Prostate gland (tissue), 2 donors: Measurements from ENCODE around the gene TAS1R3. TPM values are rescaled to one million over a fixed set of nuclear protein-coding genes. Genes with fewer than 3 reads are reported as not detected.

ENCODE experiments used
- DNase-seq: peaks from one replicate; pipeline ENCODE4 v3.0.0-alpha.2; 2019; ENCODE audit warnings: low spot score
- H3K27ac ChIP-seq, 2 donors: fragments of 200-600 bp; sonication (generic); 2 replicates each; pipeline ENCODE4 v1.5.1; 2017 to 2019
- H3K27me3 ChIP-seq: fragments of 200-600 bp; sonication (generic); replicated peaks from 2 replicates; pipeline ENCODE4 v1.5.1; 2019; ENCODE audit not compliant: insufficient read depth
- H3K36me3 ChIP-seq, 2 donors: fragments of 200-600 bp; sonication (generic); 1 replicate in 1 of 2; 2 replicates in 1 of 2; pipeline versions ENCODE4 v1.5.1 to v1.8.1; 2017 to 2019
- H3K4me1 ChIP-seq: fragments of 200-600 bp; sonication (generic); replicated peaks from 2 replicates; pipeline ENCODE4 v1.5.1; 2019
- H3K4me3 ChIP-seq, 2 donors: fragments of 200-600 bp; sonication (generic); 2 replicates each; pipeline ENCODE4 v1.5.1; 2017 to 2019
- H3K9me3 ChIP-seq: fragments of 200-600 bp; sonication (generic); 2 replicates; pipeline ENCODE4 v1.5.1; 2017
- POLR2A ChIP-seq: fragments of 450-650 bp; IDR thresholded peaks from one replicate; pipeline ENCODE4 v1.6.1; 2016; ENCODE audit warnings: antibody characterized with exemption, mild to moderate bottlenecking
- POLR2AphosphoS5 ChIP-seq: sonication (generic); formaldehyde crosslinking; IDR thresholded peaks from one replicate; pipeline ENCODE4 v1.6.1; 2017; ENCODE audit warnings: antibody characterized with exemption
- WGBS: methylation state at CpG from one replicate; pipeline ENCODE4 v1.1.5; 2018; 5-methylcytosine and 5-hydroxymethylcytosine counted together
- intact Hi-C: fragments of 100-400 bp; cut with DNase I; formaldehyde crosslinking; loops from one replicate; pipeline ENCODE4 v1.14.2; 2022
- total RNA-seq, 2 donors: library from RNA; depleted of rRNA; stranded (reverse); fragments of >200 nt; gene quantifications; one replicate each; pipeline ENCODE4 v1.1.0, GENCODE V29; 2016
- TF ChIP-seq, protein P1 (sequence below), 4 experiments: fragments of 200-600 bp in 2 of 4; fragments of 450-650 bp in 2 of 4; sonication (generic) in 2 of 4; IDR thresholded peaks; 1 replicate in 3 of 4; 2 replicates in 1 of 4; pipeline ENCODE4 v1.5.1; 2016 to 2019; ENCODE audit warnings: antibody characterized with exemption in 4 of 4, mild to moderate bottlenecking in 2 of 4, moderate library complexity in 2 of 4

Gene TAS1R3
- total RNA-seq, 2 donors from 2014 or later = 0.80 TPM; not detected in 1

DNA sequence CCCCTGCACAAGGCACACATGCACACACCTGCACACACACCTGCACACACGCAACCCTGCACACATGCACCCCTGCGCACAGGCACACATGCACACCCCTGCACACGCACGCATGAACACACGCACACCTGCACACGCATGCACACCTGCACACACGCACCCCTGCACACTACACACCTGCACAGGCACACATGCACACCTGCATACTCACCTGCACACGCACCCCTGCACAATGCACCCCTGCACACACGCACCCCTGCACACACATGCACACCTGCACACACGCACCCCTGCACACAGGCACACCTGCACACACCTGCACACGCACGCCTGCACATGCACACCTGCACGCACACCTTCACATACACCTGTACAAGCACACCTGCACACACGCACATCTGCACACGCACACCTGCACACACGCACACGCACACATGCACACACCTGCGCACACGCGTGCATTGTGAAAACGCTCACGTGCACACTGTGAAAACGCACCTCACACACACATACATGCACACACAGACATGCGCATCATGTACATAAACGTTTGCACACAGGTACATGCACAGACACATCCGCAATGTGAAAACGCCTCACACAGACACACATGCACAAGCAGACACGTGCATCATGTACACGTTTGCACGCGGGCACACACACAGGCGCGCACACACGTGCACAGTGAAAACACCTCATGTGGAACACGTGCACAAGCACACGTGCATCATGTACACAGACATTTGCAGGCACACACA lies 9.9 kb downstream of the TAS1R3 start:
- WGBS = 93% methylated on average over 36 of the region's 36 CpGs
- TF ChIP-seq, protein P1, sequence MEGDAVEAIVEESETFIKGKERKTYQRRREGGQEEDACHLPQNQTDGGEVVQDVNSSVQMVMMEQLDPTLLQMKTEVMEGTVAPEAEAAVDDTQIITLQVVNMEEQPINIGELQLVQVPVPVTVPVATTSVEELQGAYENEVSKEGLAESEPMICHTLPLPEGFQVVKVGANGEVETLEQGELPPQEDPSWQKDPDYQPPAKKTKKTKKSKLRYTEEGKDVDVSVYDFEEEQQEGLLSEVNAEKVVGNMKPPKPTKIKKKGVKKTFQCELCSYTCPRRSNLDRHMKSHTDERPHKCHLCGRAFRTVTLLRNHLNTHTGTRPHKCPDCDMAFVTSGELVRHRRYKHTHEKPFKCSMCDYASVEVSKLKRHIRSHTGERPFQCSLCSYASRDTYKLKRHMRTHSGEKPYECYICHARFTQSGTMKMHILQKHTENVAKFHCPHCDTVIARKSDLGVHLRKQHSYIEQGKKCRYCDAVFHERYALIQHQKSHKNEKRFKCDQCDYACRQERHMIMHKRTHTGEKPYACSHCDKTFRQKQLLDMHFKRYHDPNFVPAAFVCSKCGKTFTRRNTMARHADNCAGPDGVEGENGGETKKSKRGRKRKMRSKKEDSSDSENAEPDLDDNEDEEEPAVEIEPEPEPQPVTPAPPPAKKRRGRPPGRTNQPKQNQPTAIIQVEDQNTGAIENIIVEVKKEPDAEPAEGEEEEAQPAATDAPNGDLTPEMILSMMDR (IDR thresholded peaks at IDR 0.05) = no peak
- TF ChIP-seq POLR2A = no peak
- peaks cover 2% of the 10 kb centered on the region for H3K4me1 ChIP-seq
- intact Hi-C loops = no loop called here
- no peak for DNase-seq
- H3K27ac ChIP-seq = no peak overlapping the region
- no peak overlapping the region for H3K4me3 ChIP-seq
- H3K9me3 ChIP-seq = no peaks in the 10 kb centered on the region
- H3K36me3 ChIP-seq = peaks cover 0 to 11% of the 10 kb centered on the region in 2 donors
- H3K27me3 ChIP-seq = no peaks in the 10 kb centered on the region

DNA sequence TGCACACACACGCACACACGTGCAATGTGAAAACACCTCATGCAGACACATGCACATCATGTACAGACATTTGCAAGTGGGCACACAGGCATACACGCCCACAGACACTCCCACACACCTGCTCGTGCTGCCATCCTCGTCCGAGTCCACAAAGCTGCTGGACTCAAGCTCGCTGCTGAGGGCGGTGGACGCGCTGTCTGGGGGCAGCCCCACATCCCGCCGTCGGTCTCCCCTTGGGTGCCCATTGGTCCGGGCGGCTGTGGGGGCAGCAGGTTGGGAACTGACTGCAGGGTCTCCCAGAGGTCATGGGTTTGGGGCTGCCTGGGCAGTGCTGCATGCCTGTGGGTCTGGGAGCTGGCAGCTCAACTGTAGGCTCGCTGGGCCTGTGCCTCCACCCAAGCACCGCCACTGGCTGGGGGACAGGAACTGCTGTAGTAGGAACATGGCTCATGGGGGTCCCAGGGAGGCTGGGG lies 10.5 kb downstream of the TAS1R3 start:
- 91% methylated on average over 17 of the region's 17 CpGs for WGBS
- no peaks in the 10 kb centered on the region for H3K27me3 ChIP-seq
- TF ChIP-seq, protein P1 (IDR thresholded peaks at IDR 0.05) = no peak
- no peak for TF ChIP-seq POLR2AphosphoS5
- no peak for DNase-seq
- H3K36me3 ChIP-seq = peaks cover 0 to 11% of the 10 kb centered on the region in 2 donors
- H3K4me3 ChIP-seq = no peak overlapping the region
- peaks cover 8% of the 10 kb centered on the region for H3K4me1 ChIP-seq
- H3K9me3 ChIP-seq = no peaks in the 10 kb centered on the region
- H3K27ac ChIP-seq = no peak overlapping the region
- intact Hi-C loops = no loop called here

DNA sequence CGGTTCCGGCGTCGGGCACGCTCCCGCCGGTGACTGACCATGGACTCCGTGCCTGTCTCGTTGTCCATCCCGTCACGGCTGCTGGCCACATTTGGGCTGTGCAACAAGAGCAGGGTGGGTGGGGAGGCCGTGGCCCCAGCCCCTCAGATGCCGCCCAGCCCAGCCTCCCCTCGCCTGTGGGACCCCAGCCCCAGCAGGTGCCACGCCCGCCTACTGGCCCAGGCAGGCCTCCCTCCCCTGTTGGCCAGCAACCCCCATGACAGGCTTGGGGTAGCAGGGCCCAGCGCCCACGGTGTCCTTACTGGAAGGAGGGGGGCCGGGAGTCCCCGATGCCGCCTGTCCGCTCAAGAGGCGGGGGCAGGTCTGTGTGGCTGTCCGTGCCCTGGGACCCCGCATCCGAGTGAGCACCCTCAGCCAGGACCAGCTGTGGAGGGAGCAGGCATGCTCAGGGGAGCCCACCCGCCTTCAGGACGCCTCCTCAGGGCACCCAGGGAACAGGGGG lies 11.0 kb downstream of the TAS1R3 start:
- H3K4me1 ChIP-seq = peaks cover 11% of the 10 kb centered on the region
- peaks cover 0 to 11% of the 10 kb centered on the region in 2 donors for H3K36me3 ChIP-seq
- H3K9me3 ChIP-seq = no peaks in the 10 kb centered on the region
- WGBS = 93% methylated on average over 23 of the region's 28 CpGs
- no peaks in the 10 kb centered on the region for H3K27me3 ChIP-seq
- no peak overlapping the region for H3K27ac ChIP-seq
- no peak for DNase-seq
- TF ChIP-seq POLR2AphosphoS5 (no peak), POLR2A (no peak)
- TF ChIP-seq, protein P1 (IDR thresholded peaks at IDR 0.05) = no peak
- H3K4me3 ChIP-seq = no peak overlapping the region
- intact Hi-C loops = no loop called here

DNA sequence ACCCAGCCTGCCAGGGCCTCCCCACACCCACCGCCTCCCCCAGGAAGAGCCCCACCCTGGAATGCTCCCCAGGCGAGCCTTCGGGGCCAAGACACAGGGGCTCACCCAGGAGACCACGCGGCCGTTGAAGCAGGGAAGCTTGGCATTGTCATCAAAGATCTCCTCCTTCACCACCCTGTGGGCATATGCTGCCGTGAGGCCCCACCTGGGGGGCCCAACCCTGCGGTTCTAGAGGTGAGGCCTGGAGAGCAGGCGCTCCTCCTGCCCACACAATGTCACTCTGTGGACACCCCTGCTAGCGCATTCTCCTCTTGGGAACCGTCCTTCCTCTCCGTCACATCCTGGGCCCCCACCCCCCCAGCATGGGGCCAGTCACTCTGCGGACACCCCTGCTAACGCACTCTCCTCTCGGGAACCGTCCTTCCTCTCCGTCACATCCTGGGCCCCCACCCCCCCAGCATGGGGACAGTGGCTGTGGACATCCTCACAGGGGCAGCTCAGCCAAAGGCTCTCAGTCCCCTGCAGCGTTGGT lies 11.6 kb downstream of the TAS1R3 start:
- intact Hi-C loops = no loop called here
- H3K4me3 ChIP-seq = no peak overlapping the region
- H3K27ac ChIP-seq = no peak overlapping the region
- no peaks in the 10 kb centered on the region for H3K9me3 ChIP-seq
- peaks cover 0 to 11% of the 10 kb centered on the region in 2 donors for H3K36me3 ChIP-seq
- no peak for TF ChIP-seq POLR2A
- no peak for TF ChIP-seq POLR2AphosphoS5
- TF ChIP-seq, protein P1 (IDR thresholded peaks at IDR 0.05) = no peak
- peaks cover 14% of the 10 kb centered on the region for H3K4me1 ChIP-seq
- DNase-seq = no peak
- H3K27me3 ChIP-seq = no peaks in the 10 kb centered on the region
- 78% methylated on average over 18 of the region's 18 CpGs for WGBS
